Measurements from ENCODE around the gene SCD5.

The SCD5 gene

GRCh38 chr4:82785611-82786400 lies 12.8 kb downstream of the SCD5 start:
- Histone ChIP-seq H3K9ac (ENCODE audit: low read length) (no peak overlapping the region), H2AFZ (ENCODE audit: low read length) (no peak overlapping the region), H3K9me2 (replicated peaks; ENCODE audit: insufficient read depth, low read length) (no peaks in the 10 kb centered on the region), H3K4me1 (ENCODE audit: low read length) (no peaks in the 10 kb centered on the region), H3K9me3 (replicated peaks; ENCODE audit: insufficient read depth, low read length) (no peaks in the 10 kb centered on the region), H3K79me2 (ENCODE audit: low read length) (no peaks in the 10 kb centered on the region), H3F3A (ENCODE audit: insufficient read depth, low read length) (no peaks in the 10 kb centered on the region), H3K27ac (ENCODE audit: low read length) (no peak overlapping the region), H3K4me3 (ENCODE audit: low read length) (no peak overlapping the region), H3K27me3 (replicated peaks; ENCODE audit: insufficient read depth, low read length) (no peaks in the 10 kb centered on the region), H3K36me3 (replicated peaks; ENCODE audit: insufficient read depth, low read length) (no peaks in the 10 kb centered on the region), H4K20me1 (ENCODE audit: insufficient read depth, low read length) (no peaks in the 10 kb centered on the region), H3K4me2 (ENCODE audit: low read depth, low read length) (no peak overlapping the region)
- no peak for DNase-seq
- TF ChIP-seq EZH2phosphoT487 (IDR thresholded peaks at IDR 0.05; ENCODE audit: low read length), result no peak
- TF ChIP-seq, protein P1, sequence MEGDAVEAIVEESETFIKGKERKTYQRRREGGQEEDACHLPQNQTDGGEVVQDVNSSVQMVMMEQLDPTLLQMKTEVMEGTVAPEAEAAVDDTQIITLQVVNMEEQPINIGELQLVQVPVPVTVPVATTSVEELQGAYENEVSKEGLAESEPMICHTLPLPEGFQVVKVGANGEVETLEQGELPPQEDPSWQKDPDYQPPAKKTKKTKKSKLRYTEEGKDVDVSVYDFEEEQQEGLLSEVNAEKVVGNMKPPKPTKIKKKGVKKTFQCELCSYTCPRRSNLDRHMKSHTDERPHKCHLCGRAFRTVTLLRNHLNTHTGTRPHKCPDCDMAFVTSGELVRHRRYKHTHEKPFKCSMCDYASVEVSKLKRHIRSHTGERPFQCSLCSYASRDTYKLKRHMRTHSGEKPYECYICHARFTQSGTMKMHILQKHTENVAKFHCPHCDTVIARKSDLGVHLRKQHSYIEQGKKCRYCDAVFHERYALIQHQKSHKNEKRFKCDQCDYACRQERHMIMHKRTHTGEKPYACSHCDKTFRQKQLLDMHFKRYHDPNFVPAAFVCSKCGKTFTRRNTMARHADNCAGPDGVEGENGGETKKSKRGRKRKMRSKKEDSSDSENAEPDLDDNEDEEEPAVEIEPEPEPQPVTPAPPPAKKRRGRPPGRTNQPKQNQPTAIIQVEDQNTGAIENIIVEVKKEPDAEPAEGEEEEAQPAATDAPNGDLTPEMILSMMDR (IDR thresholded peaks at IDR 0.05; ENCODE audit: low read length), result no peak
- TF ChIP-seq EZH2 (optimal IDR thresholded peaks at IDR 0.05; ENCODE audit: low read depth, low read length), result no peak

- no peak overlapping the region for H3K27ac ChIP-seq (ENCODE audit: low read length)
- no peaks in the 10 kb centered on the region for H4K20me1 ChIP-seq (ENCODE audit: insufficient read depth, low read length)
- no peaks in the 10 kb centered on the region for H3F3A ChIP-seq (ENCODE audit: insufficient read depth, low read length)
- H3K79me2 ChIP-seq (ENCODE audit: low read length), result no peaks in the 10 kb centered on the region
- H2AFZ ChIP-seq (ENCODE audit: low read length), result no peak overlapping the region
- no peak overlapping the region for H3K9ac ChIP-seq (ENCODE audit: low read length)
- no peaks in the 10 kb centered on the region for H3K9me3 ChIP-seq (replicated peaks; ENCODE audit: insufficient read depth, low read length)
- no peak overlapping the region for H3K4me2 ChIP-seq (ENCODE audit: low read depth, low read length)
- no peaks in the 10 kb centered on the region for H3K4me1 ChIP-seq (ENCODE audit: low read length)
- DNase-seq, result no peak
- TF ChIP-seq EZH2phosphoT487 (IDR thresholded peaks at IDR 0.05; ENCODE audit: low read length), result no peak
- TF ChIP-seq EZH2 (optimal IDR thresholded peaks at IDR 0.05; ENCODE audit: low read depth, low read length), result no peak
- TF ChIP-seq, protein P1 (IDR thresholded peaks at IDR 0.05; ENCODE audit: low read length), result no peak
- no peak overlapping the region for H3K4me3 ChIP-seq (ENCODE audit: low read length)
- H3K36me3 ChIP-seq (replicated peaks; ENCODE audit: insufficient read depth, low read length), result no peaks in the 10 kb centered on the region
- H3K9me2 ChIP-seq (replicated peaks; ENCODE audit: insufficient read depth, low read length), result no peaks in the 10 kb centered on the region
- no peaks in the 10 kb centered on the region for H3K27me3 ChIP-seq (replicated peaks; ENCODE audit: insufficient read depth, low read length)
Observed at GRCh38 chr4:82784681-82785610, 13.7 kb downstream of the SCD5 start.

DNA sequence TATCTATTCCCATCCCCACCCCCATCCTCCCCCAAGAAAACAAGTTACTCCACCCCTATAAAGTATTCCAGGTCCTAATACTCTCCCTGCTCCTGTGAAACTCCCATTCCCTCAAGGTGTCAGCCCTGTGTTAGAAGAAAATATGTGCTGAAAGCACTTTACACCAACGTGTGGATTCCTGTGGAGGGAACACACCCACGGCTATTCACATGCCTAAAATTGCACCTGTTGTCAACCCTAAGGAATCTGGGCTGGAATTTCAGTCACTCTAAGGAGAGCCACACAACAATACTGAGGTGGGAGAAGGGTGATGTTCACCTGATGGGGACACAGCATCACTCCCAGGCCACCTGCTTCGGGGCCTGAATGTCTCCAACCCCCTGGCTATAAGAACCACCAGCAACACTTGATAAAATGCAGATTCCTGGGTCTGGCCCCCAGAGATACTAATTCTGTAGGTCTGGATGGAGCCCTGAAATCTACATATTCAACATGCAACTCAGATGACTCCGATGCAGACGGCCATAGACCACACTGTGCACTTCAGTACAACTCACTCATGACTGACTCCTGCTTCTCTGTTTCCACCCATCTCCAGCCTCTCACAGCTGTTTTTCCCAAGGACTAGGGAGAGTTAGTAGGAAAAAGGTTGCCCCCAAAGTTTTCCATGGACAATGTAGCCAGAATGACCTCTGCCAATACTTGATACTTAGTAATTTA lies 15.8 kb downstream of the SCD5 start:
- no peak overlapping the region for H3K4me3 ChIP-seq (ENCODE audit: low read length)
- no peak overlapping the region for H3K27ac ChIP-seq (ENCODE audit: low read length)
- no peak overlapping the region for H3K9ac ChIP-seq (ENCODE audit: low read length)
- TF ChIP-seq EZH2 (optimal IDR thresholded peaks at IDR 0.05; ENCODE audit: low read depth, low read length), result no peak
- TF ChIP-seq EZH2phosphoT487 (IDR thresholded peaks at IDR 0.05; ENCODE audit: low read length), result no peak
- no peaks in the 10 kb centered on the region for H3K79me2 ChIP-seq (ENCODE audit: low read length)
- no peaks in the 10 kb centered on the region for H3K9me3 ChIP-seq (replicated peaks; ENCODE audit: insufficient read depth, low read length)
- no peaks in the 10 kb centered on the region for H3K4me1 ChIP-seq (ENCODE audit: low read length)
- H3K27me3 ChIP-seq (replicated peaks; ENCODE audit: insufficient read depth, low read length), result no peaks in the 10 kb centered on the region
- no peaks in the 10 kb centered on the region for H3K9me2 ChIP-seq (replicated peaks; ENCODE audit: insufficient read depth, low read length)
- H3K4me2 ChIP-seq (ENCODE audit: low read depth, low read length), result no peak overlapping the region
- H4K20me1 ChIP-seq (ENCODE audit: insufficient read depth, low read length), result no peaks in the 10 kb centered on the region
- no peaks in the 10 kb centered on the region for H3K36me3 ChIP-seq (replicated peaks; ENCODE audit: insufficient read depth, low read length)
- H3F3A ChIP-seq (ENCODE audit: insufficient read depth, low read length), result no peaks in the 10 kb centered on the region
- H2AFZ ChIP-seq (ENCODE audit: low read length), result no peak overlapping the region
- no peak for DNase-seq
